GM12872 (cell line): ENCODE measurements around the gene CACNA1A.

Source experiments
- CTCF ChIP-seq: IDR thresholded peaks from 3 replicates; pipeline ENCODE4 v1.5.1; 2011; ENCODE audit warnings: low read depth, mild to moderate bottlenecking, low read length, moderate library complexity; ENCODE audit not compliant: insufficient read depth

Gene CACNA1A

GRCh38 chr19:13226983-13227382 lies 279.3 kb downstream of the CACNA1A start:
- no peak for TF ChIP-seq CTCF

- TF ChIP-seq CTCF: no peak
Measured at GRCh38 chr19:13225973-13226865, 280.1 kb downstream of the CACNA1A start.

GRCh38 chr19:13225085-13225484 lies 281.2 kb downstream of the CACNA1A start:
- TF ChIP-seq CTCF: no peak

GRCh38 chr19:13220847-13221246 lies 285.4 kb downstream of the CACNA1A start:
- TF ChIP-seq CTCF: no peak

- TF ChIP-seq CTCF: no peak
Measured at GRCh38 chr19:13215572-13216380, 290.5 kb downstream of the CACNA1A start.

GRCh38 chr19:13214036-13214730 lies 292.1 kb downstream of the CACNA1A start:
- TF ChIP-seq CTCF: no peak

GRCh38 chr19:13212759-13213330 lies 293.4 kb downstream of the CACNA1A start:
- TF ChIP-seq CTCF: peak; percentile 91
